ENCODE data around the gene HSD17B14. TPM values are rescaled to one million over a fixed set of nuclear protein-coding genes. Genes with fewer than 3 reads are reported as not detected.

The HSD17B14 gene
- total and polyA plus RNA-seq, 9 of the 15 experiments (the other 6 are each of a cell fraction or from before 2014, with no cell fraction given), result 0.16 TPM; not detected in 8

- TF ChIP-seq, protein P1, sequence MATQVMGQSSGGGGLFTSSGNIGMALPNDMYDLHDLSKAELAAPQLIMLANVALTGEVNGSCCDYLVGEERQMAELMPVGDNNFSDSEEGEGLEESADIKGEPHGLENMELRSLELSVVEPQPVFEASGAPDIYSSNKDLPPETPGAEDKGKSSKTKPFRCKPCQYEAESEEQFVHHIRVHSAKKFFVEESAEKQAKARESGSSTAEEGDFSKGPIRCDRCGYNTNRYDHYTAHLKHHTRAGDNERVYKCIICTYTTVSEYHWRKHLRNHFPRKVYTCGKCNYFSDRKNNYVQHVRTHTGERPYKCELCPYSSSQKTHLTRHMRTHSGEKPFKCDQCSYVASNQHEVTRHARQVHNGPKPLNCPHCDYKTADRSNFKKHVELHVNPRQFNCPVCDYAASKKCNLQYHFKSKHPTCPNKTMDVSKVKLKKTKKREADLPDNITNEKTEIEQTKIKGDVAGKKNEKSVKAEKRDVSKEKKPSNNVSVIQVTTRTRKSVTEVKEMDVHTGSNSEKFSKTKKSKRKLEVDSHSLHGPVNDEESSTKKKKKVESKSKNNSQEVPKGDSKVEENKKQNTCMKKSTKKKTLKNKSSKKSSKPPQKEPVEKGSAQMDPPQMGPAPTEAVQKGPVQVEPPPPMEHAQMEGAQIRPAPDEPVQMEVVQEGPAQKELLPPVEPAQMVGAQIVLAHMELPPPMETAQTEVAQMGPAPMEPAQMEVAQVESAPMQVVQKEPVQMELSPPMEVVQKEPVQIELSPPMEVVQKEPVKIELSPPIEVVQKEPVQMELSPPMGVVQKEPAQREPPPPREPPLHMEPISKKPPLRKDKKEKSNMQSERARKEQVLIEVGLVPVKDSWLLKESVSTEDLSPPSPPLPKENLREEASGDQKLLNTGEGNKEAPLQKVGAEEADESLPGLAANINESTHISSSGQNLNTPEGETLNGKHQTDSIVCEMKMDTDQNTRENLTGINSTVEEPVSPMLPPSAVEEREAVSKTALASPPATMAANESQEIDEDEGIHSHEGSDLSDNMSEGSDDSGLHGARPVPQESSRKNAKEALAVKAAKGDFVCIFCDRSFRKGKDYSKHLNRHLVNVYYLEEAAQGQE (IDR thresholded peaks at IDR 0.05; ENCODE audit: borderline replicate concordance), result no peak
- TF ChIP-seq, protein P1 (CRISPR knock-in tag; IDR thresholded peaks at IDR 0.05; ENCODE audit: low read depth), result no peak
- TF ChIP-seq ZNF407 (IDR thresholded peaks at IDR 0.05; ENCODE audit: low read depth), result peak; percentile 41; the same call in 1 of the 2 replicates
- no peak for TF ChIP-seq IRF2 (CRISPR knock-in tag; IDR thresholded peaks at IDR 0.05)
- TF ChIP-seq NFIC (IDR thresholded peaks at IDR 0.05), result peak; percentile 29; the same call in 1 of the 2 replicates
- no peak for TF ChIP-seq HMG20A (CRISPR knock-in tag; conservative IDR thresholded peaks at IDR 0.05)
Observed at GRCh38 chr19:48868114-48868886, 32.0 kb upstream of the HSD17B14 start, which contains the start of gene PLEKHA4 (continued).

Data from K562 (cell line).